ENCODE measurements around the gene STIM2. TPM values are rescaled to one million over a fixed set of nuclear protein-coding genes. Genes with fewer than 3 reads are reported as not detected.

The STIM2 gene
- total RNA-seq, 6 experiments from 2014 or later: 9.1 to 14.6 (median 9.6) TPM

DNA sequence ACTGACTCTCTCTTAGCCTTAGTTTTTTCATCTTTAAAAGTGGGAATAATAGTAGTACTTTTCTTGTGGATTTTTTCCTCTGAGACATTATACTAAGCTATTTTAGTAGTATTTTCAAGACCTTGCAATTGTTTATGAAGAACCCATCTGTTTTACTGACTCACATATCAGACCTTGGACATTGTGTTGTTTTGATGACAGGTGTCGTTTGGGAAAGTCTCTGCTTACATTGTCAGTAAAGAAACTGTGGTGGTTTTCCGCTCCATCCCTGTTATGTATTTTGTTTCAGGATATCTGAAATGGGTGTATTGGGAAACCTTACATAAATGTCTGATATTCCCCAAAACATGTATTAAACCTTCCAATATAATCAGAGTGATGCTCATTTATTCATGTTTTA is 92.2 kb downstream of the STIM2 start:
- Histone ChIP-seq H3K27ac (no peak overlapping the region), H3K4me1 (no peaks in the 10 kb centered on the region), H3K4me3 (no peak overlapping the region), H3K9me3 (no peaks in the 10 kb centered on the region), H3K36me3 (peaks cover 0 to 2% (median 0%) of the 10 kb centered on the region in 4 donors), H3K27me3 (no peaks in the 10 kb centered on the region)
- intact Hi-C loops (cut with DNase I): no loop called here
- 83% methylated on average over 2 of the region's 2 CpGs for WGBS (ENCODE audit: insufficient coverage, low coverage, low lambda C conversion rate, missing lambda C conversion rate)
- ATAC-seq (no peak), DNase-seq (no peak)
- TF ChIP-seq, protein P1, sequence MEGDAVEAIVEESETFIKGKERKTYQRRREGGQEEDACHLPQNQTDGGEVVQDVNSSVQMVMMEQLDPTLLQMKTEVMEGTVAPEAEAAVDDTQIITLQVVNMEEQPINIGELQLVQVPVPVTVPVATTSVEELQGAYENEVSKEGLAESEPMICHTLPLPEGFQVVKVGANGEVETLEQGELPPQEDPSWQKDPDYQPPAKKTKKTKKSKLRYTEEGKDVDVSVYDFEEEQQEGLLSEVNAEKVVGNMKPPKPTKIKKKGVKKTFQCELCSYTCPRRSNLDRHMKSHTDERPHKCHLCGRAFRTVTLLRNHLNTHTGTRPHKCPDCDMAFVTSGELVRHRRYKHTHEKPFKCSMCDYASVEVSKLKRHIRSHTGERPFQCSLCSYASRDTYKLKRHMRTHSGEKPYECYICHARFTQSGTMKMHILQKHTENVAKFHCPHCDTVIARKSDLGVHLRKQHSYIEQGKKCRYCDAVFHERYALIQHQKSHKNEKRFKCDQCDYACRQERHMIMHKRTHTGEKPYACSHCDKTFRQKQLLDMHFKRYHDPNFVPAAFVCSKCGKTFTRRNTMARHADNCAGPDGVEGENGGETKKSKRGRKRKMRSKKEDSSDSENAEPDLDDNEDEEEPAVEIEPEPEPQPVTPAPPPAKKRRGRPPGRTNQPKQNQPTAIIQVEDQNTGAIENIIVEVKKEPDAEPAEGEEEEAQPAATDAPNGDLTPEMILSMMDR (IDR thresholded peaks at IDR 0.05): no peak

DNA sequence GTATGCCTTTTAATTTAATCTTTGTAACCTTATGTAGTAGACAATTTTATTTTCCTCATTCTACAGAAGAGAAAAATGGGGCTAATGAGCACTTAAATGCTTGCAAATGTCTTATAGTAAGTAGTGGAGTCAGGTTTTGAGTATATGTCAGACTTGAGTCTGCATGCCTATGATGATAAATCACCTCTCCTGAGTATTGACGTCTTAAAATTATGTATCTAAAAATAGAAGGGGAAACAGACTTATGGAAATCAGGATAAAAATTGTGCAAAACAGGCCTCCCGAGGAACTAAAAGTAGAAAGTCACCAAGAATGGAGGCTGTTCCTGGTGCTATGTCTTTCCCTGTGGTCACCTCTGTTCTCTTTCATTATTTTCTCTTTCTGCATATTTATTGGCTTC is 92.7 kb downstream of the STIM2 start:
- Histone ChIP-seq H3K36me3 (peaks cover 0 to 2% (median 0%) of the 10 kb centered on the region in 4 donors), H3K9me3 (no peaks in the 10 kb centered on the region), H3K27me3 (no peaks in the 10 kb centered on the region), H3K4me3 (no peak overlapping the region), H3K27ac (no peak overlapping the region), H3K4me1 (no peaks in the 10 kb centered on the region)
- 65% methylated on average over 2 of the region's 2 CpGs for WGBS (ENCODE audit: insufficient coverage, low coverage, low lambda C conversion rate, missing lambda C conversion rate)
- DNase-seq (no peak), ATAC-seq (no peak)
- intact Hi-C loops (cut with DNase I): no loop called here
- TF ChIP-seq, protein P1 (IDR thresholded peaks at IDR 0.05): no peak
- no peak for TF ChIP-seq POLR2A (IDR thresholded peaks at IDR 0.05)

DNA sequence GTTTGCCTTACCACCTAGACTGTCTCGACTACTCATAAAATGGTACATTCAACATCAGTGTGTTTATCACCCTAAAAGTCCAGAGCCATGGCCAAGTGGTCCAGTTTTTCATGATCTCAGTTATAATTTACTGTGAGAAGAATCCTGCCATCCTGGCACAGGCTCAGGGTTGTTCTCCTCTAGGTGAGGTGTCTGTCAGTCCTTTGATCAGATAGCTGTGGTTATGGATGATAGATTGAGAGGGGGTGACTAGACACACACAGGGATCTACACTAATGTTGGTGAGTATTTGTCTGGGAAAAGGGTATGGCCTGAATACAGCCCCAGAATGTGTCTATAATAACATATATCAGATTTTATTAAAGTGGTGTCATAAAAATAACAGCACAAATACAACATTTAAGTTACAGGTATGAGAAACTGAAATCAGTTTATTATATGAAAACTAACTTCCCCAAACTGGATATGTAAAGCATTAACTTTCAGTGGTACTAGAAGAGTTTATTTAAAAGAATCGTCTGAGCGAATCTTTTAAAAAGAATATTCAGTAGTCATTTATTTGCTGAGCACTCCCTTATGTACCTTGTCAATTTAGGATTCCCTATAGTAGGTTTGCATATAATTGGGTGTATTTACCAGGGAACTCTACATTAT is 93.3 kb downstream of the STIM2 start:
- no peaks in the 10 kb centered on the region for H3K9me3 ChIP-seq
- no peaks in the 10 kb centered on the region for H3K27me3 ChIP-seq
- no peak for ATAC-seq
- H3K27ac ChIP-seq: no peak overlapping the region
- TF ChIP-seq, protein P1 (IDR thresholded peaks at IDR 0.05): no peak
- no peak for TF ChIP-seq POLR2A (IDR thresholded peaks at IDR 0.05)
- 96% methylated on average over 3 of the region's 3 CpGs for WGBS (ENCODE audit: insufficient coverage, low coverage, low lambda C conversion rate, missing lambda C conversion rate)
- no peaks in the 10 kb centered on the region for H3K4me1 ChIP-seq
- no peak for DNase-seq
- peaks cover 0 to 2% (median 0%) of the 10 kb centered on the region in 4 donors for H3K36me3 ChIP-seq
- intact Hi-C loops (cut with DNase I): no loop called here
- H3K4me3 ChIP-seq: no peak overlapping the region

DNA sequence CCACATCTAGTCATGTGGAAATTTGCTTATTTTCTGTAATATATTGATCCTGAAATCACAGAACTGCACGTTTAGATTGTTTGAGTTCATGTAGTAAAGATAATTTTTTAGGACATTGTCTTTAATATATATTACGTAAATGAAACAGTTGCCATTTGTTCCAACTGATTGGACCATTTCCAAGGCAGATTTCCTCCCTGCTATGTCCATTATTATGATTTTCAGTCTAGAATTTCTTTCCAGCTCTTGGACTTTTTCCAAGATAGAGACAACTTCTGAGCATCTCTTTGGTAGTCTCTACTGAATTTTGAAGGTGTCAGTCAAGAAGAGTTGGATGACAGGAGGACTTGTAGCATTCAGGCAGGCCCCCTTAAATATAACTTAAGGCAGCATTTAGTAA is 94.6 kb downstream of the STIM2 start:
- H3K4me1 ChIP-seq: no peaks in the 10 kb centered on the region
- no peak overlapping the region for H3K27ac ChIP-seq
- DNase-seq (no peak), ATAC-seq (no peak)
- TF ChIP-seq POLR2A (IDR thresholded peaks at IDR 0.05): no peak
- TF ChIP-seq, protein P1 (IDR thresholded peaks at IDR 0.05): no peak
- H3K9me3 ChIP-seq: no peaks in the 10 kb centered on the region
- H3K4me3 ChIP-seq: no peak overlapping the region
- no peaks in the 10 kb centered on the region for H3K27me3 ChIP-seq
- intact Hi-C loops (cut with DNase I): no loop called here
- peaks cover 0 to 2% (median 0%) of the 10 kb centered on the region in 4 donors for H3K36me3 ChIP-seq
- 23% methylated on average over 2 of the region's 2 CpGs for WGBS (ENCODE audit: insufficient coverage, low coverage, low lambda C conversion rate, missing lambda C conversion rate)

All from right lobe of liver (tissue), 6 donors.